Measurements from ENCODE around the gene CMTR1.
"Not testable (repeated sequence)": the region's sequence is repeated elsewhere in the genome, so short reads cannot be mapped to it uniquely, and the experiment has no call there.

CMTR1 gene

DNA sequence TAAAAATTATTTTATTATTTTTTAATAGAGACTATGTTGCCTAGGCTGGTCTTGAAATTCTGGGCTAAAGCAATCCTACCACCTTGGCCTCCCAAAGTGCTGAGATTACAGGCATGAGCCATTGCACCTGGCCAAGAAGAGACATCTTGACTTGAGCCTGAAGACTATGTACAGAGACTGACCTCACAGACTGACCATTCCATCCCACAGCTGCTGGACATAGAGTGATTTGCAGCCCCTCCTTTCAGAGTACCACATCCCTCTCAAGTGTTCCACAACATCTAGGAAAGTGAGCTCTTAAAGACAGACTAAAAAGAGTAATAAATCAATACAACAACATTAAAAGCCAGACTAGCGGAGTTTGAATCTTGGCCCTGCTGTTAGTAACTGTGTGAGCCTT is 40.2 kb upstream of the CMTR1 start:
- DNase-seq (ENCODE audit: low spot score) = no peak
- ATAC-seq (ENCODE audit: low read depth) = no peak
- no peaks in the 10 kb centered on the region for H3K27me3 ChIP-seq (ENCODE audit: insufficient read depth, poor library complexity, severe bottlenecking)
- H3K4me1 ChIP-seq (ENCODE audit: insufficient read depth, poor library complexity, severe bottlenecking) = no peaks in the 10 kb centered on the region
- H3K36me3 ChIP-seq (ENCODE audit: low read depth) = peaks cover 31% of the 10 kb centered on the region
- H3K27ac ChIP-seq (ENCODE audit: poor library complexity, severe bottlenecking) = no peak overlapping the region
- TF ChIP-seq, protein P1, sequence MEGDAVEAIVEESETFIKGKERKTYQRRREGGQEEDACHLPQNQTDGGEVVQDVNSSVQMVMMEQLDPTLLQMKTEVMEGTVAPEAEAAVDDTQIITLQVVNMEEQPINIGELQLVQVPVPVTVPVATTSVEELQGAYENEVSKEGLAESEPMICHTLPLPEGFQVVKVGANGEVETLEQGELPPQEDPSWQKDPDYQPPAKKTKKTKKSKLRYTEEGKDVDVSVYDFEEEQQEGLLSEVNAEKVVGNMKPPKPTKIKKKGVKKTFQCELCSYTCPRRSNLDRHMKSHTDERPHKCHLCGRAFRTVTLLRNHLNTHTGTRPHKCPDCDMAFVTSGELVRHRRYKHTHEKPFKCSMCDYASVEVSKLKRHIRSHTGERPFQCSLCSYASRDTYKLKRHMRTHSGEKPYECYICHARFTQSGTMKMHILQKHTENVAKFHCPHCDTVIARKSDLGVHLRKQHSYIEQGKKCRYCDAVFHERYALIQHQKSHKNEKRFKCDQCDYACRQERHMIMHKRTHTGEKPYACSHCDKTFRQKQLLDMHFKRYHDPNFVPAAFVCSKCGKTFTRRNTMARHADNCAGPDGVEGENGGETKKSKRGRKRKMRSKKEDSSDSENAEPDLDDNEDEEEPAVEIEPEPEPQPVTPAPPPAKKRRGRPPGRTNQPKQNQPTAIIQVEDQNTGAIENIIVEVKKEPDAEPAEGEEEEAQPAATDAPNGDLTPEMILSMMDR (IDR thresholded peaks at IDR 0.05; ENCODE audit: poor library complexity, severe bottlenecking) = no peak
- H3K4me3 ChIP-seq (ENCODE audit: severe bottlenecking) = no peak overlapping the region
- H3K9me3 ChIP-seq (ENCODE audit: severe bottlenecking) = no peaks in the 10 kb centered on the region

DNA sequence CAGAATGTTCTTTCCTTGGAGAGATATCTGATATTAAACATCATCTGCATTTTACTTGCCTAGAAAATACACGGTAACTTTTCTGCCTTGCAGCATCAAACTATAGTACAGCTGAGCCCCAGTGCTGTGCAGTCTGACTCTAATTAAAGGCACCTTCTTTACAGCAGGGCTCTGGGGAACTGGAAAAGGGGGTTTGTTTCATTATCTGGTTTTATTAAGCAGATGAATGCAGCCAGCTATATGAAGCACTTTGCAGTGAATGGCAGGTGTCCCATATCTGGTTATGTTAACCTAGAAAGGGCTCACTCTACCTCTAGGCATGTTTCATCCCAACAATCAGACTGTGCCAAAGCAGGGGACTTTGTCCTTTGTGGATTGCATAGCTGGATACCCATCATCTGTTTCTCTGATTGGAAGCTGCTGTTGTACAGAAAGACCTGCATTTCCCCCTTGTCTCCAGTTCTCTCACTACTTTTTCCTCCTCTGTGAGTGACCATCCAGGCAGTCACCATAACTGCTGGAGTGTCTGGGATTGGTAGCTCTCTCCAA is 39.6 kb upstream of the CMTR1 start:
- ATAC-seq (ENCODE audit: low read depth) (no peak), DNase-seq (ENCODE audit: low spot score) (no peak)
- Histone ChIP-seq H3K27me3 (ENCODE audit: insufficient read depth, poor library complexity, severe bottlenecking) (no peaks in the 10 kb centered on the region), H3K4me3 (ENCODE audit: severe bottlenecking) (no peak overlapping the region), H3K9me3 (ENCODE audit: severe bottlenecking) (no peaks in the 10 kb centered on the region), H3K36me3 (ENCODE audit: low read depth) (peaks cover 29% of the 10 kb centered on the region), H3K27ac (ENCODE audit: poor library complexity, severe bottlenecking) (no peak overlapping the region), H3K4me1 (ENCODE audit: insufficient read depth, poor library complexity, severe bottlenecking) (no peaks in the 10 kb centered on the region)
- TF ChIP-seq, protein P1 (IDR thresholded peaks at IDR 0.05; ENCODE audit: poor library complexity, severe bottlenecking) = no peak

DNA sequence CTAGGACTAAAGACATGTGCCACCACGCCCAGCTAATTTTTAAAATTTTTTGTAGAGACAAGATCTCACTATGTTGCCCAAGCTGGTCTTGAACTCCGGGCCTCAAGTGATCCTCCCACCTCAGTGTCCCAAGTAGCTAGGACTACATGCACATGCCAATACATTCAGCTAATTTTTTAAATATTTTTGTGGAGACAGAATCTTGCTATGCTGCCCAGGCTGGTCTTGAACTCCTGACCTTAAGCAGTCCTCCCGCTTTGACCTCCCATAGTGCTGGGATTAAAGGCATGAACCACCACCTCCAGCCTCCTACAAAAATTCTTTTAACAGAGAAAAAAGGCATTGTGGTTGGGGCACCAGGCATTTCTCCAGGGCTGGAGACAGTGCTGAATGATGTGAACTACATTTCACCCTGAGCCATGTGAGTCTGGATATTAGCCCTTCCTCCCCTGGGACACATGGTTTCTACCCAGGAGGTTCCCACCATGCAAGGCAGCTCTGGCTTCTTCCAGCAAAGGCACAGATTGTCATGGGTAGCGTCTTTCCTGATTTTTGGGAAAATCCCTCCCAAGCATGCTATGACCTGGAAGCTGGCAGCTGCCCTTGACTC is 36.3 kb upstream of the CMTR1 start:
- DNase-seq (ENCODE audit: low spot score) (no peak), ATAC-seq (ENCODE audit: low read depth) (no peak)
- Histone ChIP-seq H3K27ac (ENCODE audit: poor library complexity, severe bottlenecking) (no peak overlapping the region), H3K9me3 (ENCODE audit: severe bottlenecking) (no peaks in the 10 kb centered on the region), H3K36me3 (ENCODE audit: low read depth) (peaks cover 9% of the 10 kb centered on the region), H3K27me3 (ENCODE audit: insufficient read depth, poor library complexity, severe bottlenecking) (no peaks in the 10 kb centered on the region), H3K4me1 (ENCODE audit: insufficient read depth, poor library complexity, severe bottlenecking) (no peaks in the 10 kb centered on the region), H3K4me3 (ENCODE audit: severe bottlenecking) (no peak overlapping the region)
- TF ChIP-seq, protein P1 (IDR thresholded peaks at IDR 0.05; ENCODE audit: poor library complexity, severe bottlenecking) = no peak

DNA sequence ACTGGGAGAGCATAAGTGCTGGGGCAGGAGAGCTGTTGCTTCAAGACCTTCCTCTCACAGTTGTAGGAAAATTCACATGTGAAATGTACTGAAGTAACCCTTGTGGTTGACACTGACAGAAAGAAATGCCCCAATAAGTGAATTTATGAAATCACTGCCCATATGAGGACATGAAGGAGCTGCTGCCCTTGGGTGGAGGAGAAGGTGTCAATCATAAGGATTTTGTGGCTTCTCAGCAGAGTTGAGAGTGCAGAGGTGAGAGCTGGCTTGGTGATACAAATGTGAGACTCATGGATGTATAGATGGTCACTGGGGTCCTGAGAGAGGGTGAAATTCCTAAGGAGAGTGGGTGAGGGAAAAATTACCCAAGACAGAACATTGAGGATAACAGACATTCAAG is 33.9 kb upstream of the CMTR1 start:
- Histone ChIP-seq H3K27me3 (ENCODE audit: insufficient read depth, poor library complexity, severe bottlenecking) (no peaks in the 10 kb centered on the region), H3K4me1 (ENCODE audit: insufficient read depth, poor library complexity, severe bottlenecking) (no peaks in the 10 kb centered on the region), H3K27ac (ENCODE audit: poor library complexity, severe bottlenecking) (no peak overlapping the region), H3K4me3 (ENCODE audit: severe bottlenecking) (no peak overlapping the region), H3K36me3 (ENCODE audit: low read depth) (no peaks in the 10 kb centered on the region), H3K9me3 (ENCODE audit: severe bottlenecking) (no peaks in the 10 kb centered on the region)
- DNase-seq (ENCODE audit: low spot score) (no peak), ATAC-seq (ENCODE audit: low read depth) (no peak)
- TF ChIP-seq, protein P1 (IDR thresholded peaks at IDR 0.05; ENCODE audit: poor library complexity, severe bottlenecking) = no peak

DNA sequence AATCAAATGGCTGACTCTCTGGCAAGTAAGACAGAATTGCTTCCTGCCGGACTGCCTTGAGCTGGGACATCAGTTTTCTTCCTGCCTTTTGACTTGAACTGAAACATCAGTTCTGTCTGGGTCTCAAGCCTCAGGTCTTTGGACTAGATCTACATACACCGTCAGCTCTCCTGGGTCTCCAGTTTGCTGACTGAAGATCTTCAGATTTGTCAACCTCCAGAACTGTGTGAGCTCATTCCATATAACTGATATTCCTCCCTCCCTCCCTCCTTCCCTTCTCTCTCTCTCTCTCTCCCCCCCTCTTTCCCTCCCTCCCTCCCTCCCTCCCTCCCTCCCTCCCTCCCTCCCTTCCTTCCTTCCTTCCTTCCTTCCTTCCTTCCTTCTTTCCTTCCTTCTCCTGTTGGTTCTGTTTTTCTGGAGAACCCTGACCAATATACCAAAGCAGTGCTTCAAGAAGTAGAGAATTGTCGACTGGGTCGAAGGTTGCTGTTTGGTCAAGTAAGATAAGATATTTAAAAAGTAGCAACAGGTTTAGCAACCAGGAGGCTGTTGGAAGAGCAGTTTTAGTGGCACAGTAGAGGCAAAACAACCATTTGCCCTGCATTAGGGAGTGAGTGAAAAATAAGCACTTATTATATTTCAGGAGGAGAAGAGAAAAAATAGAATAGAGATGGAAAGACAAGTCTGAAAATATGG is 33.1 kb upstream of the CMTR1 start:
- Histone ChIP-seq H3K4me3 (ENCODE audit: severe bottlenecking) (no peak overlapping the region), H3K36me3 (ENCODE audit: low read depth) (no peaks in the 10 kb centered on the region), H3K9me3 (ENCODE audit: severe bottlenecking) (no peaks in the 10 kb centered on the region), H3K27me3 (ENCODE audit: insufficient read depth, poor library complexity, severe bottlenecking) (no peaks in the 10 kb centered on the region), H3K4me1 (ENCODE audit: insufficient read depth, poor library complexity, severe bottlenecking) (no peaks in the 10 kb centered on the region), H3K27ac (ENCODE audit: poor library complexity, severe bottlenecking) (no peak overlapping the region)
- DNase-seq (ENCODE audit: low spot score) (no peak), ATAC-seq (ENCODE audit: low read depth) (no peak)
- TF ChIP-seq, protein P1 (IDR thresholded peaks at IDR 0.05; ENCODE audit: poor library complexity, severe bottlenecking) = no peak

DNA sequence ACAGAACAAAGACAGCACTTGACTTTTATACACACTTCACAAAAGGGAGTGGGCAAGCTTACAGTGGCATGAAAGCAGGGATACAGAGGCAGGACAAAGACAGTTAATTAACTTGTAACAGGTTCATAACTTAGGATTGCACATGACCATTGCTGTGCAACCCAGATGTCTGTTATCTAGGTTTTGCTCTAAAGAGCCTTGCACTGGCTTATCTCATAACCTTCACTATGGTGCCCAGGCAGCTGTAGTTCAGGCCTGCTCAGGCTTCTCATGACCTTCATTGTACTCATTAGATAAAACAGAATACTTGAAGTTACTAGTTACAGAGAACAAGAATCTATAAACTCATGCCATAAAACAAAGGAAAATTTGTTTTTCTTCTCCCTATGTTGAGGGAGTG is 31.4 kb upstream of the CMTR1 start:
- H3K4me3 ChIP-seq (ENCODE audit: severe bottlenecking); H3K9me3 ChIP-seq (ENCODE audit: severe bottlenecking); DNase-seq (ENCODE audit: low spot score); H3K27me3 ChIP-seq (ENCODE audit: insufficient read depth, poor library complexity, severe bottlenecking); H3K27ac ChIP-seq (ENCODE audit: poor library complexity, severe bottlenecking); H3K4me1 ChIP-seq (ENCODE audit: insufficient read depth, poor library complexity, severe bottlenecking); ATAC-seq (ENCODE audit: low read depth); H3K36me3 ChIP-seq (ENCODE audit: low read depth): not testable (repeated sequence)
